ENCODE results near the gene MOXD1. TPM values are rescaled to one million over a fixed set of nuclear protein-coding genes. Genes with fewer than 3 reads are reported as not detected.

Gene MOXD1
- polyA plus RNA-seq (2012; rRNA removed) = 252 and 379 TPM in 2 replicates
- polyA plus RNA-seq (2012; cell fraction: cytosol; rRNA removed) = 385 and 417 TPM in 2 replicates
- 88.2 and 221 TPM in 2 replicates for polyA plus RNA-seq (2012; cell fraction: nucleus; rRNA removed)

DNA sequence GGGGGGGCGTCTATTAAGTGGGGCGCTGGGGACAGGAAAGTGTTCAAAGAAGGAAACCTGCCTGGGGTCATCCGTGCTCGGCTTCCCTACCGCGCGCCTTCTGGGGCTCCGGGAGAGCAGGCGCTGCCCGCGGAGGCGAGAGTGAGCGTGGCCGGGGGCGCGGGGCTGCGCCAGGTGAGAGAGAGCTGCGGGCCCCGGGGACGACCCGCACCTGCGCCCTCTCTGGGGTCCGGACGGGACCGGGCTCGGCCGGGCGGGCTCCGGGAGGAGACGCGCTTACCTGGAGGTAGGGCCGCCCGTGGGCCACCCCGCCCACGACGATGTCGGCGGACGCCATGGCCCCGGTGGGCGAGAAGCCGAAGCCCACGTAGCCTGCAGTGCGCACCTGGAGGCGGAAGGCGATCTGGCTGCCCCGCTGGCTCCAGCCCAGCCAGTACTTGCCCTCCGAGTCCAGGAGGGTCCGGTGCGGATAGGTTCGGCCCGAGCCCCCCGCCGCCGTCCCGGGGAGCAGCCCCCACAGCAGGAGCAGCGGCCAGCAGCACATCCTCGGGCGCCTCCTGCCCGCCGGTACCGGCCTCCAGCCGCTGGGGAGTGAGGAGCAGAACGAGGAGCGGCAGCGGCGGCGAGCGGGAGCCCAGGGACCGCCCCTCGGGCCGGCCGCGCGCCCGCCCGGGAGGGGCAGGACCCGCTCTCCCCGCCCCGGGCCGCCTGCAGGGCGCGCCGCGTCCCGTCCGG lies at the start of gene MOXD1:
Gene MOXD1, minus strand, starts transcription at position 593 of the 735 bp plus-strand sequence. Its CDS starts 49 bp downstream, at position 544.
- peak; percentile 65 for DNase-seq
- POLR2A ChIA-PET = no interaction called here
- 12% methylated on average over 46 of the region's 87 CpGs for WGBS (ENCODE audit: low lambda C conversion rate)
- peak within 1 kb of the TSS; percentile 60 to 62 for H3K27ac ChIP-seq (ENCODE audit: low read depth in 2 of 2, low read length in 1 of 2)
- H3K27me3 ChIP-seq (ENCODE audit: insufficient read depth) = peaks cover 20% of the 10 kb centered on the region; the same call in 1 of the 2 replicates
- CTCF ChIA-PET = no interaction called here
- TF ChIP-seq GABPA (IDR thresholded peaks at IDR 0.05; ENCODE audit: low read depth) = no peak
- 0 out of 4 replicates have a peak, but pooled peaks of 1 of the 2 experiments have one; percentile 12 for TF ChIP-seq EP300 (IDR thresholded peaks at IDR 0.05; ENCODE audit: borderline replicate concordance in 1 of 2, low read depth in 1 of 2, low read length in 1 of 2)
- TF ChIP-seq CTCF (IDR thresholded peaks at IDR 0.05) = no peak
- TF ChIP-seq GATA2 (CRISPR knock-in tag; IDR thresholded peaks at IDR 0.05) = no peak
- peak; percentile 75; the same call in 1 of the 2 replicates for TF ChIP-seq TAF1 (IDR thresholded peaks at IDR 0.05; ENCODE audit: borderline replicate concordance, low read depth, low read length)
- H3K9me2 ChIP-seq = no peaks in the 10 kb centered on the region
- peaks cover 0 to 2% of the 10 kb centered on the region in 2 experiments; a peak in 2 of 4 replicates for H3K4me1 ChIP-seq (ENCODE audit: control insufficient read depth in 1 of 2, insufficient read depth in 2 of 2, low read depth in 1 of 2, low read length in 1 of 2)
- H3K9ac ChIP-seq = peak within 1 kb of the TSS; percentile 86
- peaks cover 16% of the 10 kb centered on the region for H3F3A ChIP-seq (replicated peaks; ENCODE audit: insufficient read depth)
- no peaks in the 10 kb centered on the region for H4K20me1 ChIP-seq (ENCODE audit: insufficient read depth)
- H3K4me3 ChIP-seq (ENCODE audit: low read depth in 2 of 2, low read length in 1 of 2) = peak within 1 kb of the TSS; percentile 57 to 75
- H3K9me3 ChIP-seq = no peaks in the 10 kb centered on the region
- peak within 1 kb of the TSS; percentile 79 for H3K4me2 ChIP-seq
- H2AFZ ChIP-seq (ENCODE audit: low read depth) = peak within 1 kb of the TSS; percentile 92
- peaks cover 44% of the 10 kb centered on the region for H3K79me2 ChIP-seq (ENCODE audit: insufficient read depth)
- no peaks in the 10 kb centered on the region for H3K36me3 ChIP-seq (replicated peaks in 1 of 2; ENCODE audit: control insufficient read depth in 1 of 2, insufficient read depth in 2 of 2, low read length in 1 of 2)

- H2AFZ ChIP-seq (ENCODE audit: low read depth) = no peak overlapping the region
- ChIA-PET POLR2A (no interaction called here), CTCF (interaction anchor here (0.7 kb wide), 1 partner anchor 26 kb away, joined by 3 read pairs; no protein-coding TSS in a partner anchor)
- peaks cover 28% of the 10 kb centered on the region for H3F3A ChIP-seq (replicated peaks; ENCODE audit: insufficient read depth)
- H3K4me1 ChIP-seq (ENCODE audit: control insufficient read depth in 1 of 2, insufficient read depth in 2 of 2, low read depth in 1 of 2, low read length in 1 of 2) = peaks cover 0 to 7% of the 10 kb centered on the region in 2 experiments; a peak in 2 of 4 replicates
- H4K20me1 ChIP-seq (ENCODE audit: insufficient read depth) = no peaks in the 10 kb centered on the region
- no peak overlapping the region for H3K4me2 ChIP-seq
- 85% methylated on average over 5 of the region's 5 CpGs for WGBS (ENCODE audit: low lambda C conversion rate)
- TF ChIP-seq FOXJ3 (CRISPR knock-in tag; IDR thresholded peaks at IDR 0.05) = no peak
- no peak for TF ChIP-seq RAD21 (IDR thresholded peaks at IDR 0.05; ENCODE audit: low read length)
- TF ChIP-seq, protein P1, sequence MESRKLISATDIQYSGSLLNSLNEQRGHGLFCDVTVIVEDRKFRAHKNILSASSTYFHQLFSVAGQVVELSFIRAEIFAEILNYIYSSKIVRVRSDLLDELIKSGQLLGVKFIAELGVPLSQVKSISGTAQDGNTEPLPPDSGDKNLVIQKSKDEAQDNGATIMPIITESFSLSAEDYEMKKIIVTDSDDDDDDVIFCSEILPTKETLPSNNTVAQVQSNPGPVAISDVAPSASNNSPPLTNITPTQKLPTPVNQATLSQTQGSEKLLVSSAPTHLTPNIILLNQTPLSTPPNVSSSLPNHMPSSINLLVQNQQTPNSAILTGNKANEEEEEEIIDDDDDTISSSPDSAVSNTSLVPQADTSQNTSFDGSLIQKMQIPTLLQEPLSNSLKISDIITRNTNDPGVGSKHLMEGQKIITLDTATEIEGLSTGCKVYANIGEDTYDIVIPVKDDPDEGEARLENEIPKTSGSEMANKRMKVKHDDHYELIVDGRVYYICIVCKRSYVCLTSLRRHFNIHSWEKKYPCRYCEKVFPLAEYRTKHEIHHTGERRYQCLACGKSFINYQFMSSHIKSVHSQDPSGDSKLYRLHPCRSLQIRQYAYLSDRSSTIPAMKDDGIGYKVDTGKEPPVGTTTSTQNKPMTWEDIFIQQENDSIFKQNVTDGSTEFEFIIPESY (IDR thresholded peaks at IDR 0.05; ENCODE audit: borderline replicate concordance, low read depth) = no peak
- TF ChIP-seq PBX3 (IDR thresholded peaks at IDR 0.05) = 0 out of 2 replicates have a peak, but pooled peaks have one; percentile 20
- TF ChIP-seq TCF12 (IDR thresholded peaks at IDR 0.05) = no peak
- H3K4me3 ChIP-seq (ENCODE audit: low read depth in 2 of 2, low read length in 1 of 2) = no peak overlapping the region
- no peak overlapping the region for H3K9ac ChIP-seq
- no peaks in the 10 kb centered on the region for H3K9me2 ChIP-seq
- H3K36me3 ChIP-seq (replicated peaks in 1 of 2; ENCODE audit: control insufficient read depth in 1 of 2, insufficient read depth in 2 of 2, low read length in 1 of 2) = peaks cover 0 to 23% of the 10 kb centered on the region in 2 experiments
- H3K79me2 ChIP-seq (ENCODE audit: insufficient read depth) = no peaks in the 10 kb centered on the region
- 0 out of 2 replicates have a peak, but pooled peaks cover 4% of the 10 kb centered on the region for H3K9me3 ChIP-seq
- no peak for DNase-seq
- H3K27me3 ChIP-seq (ENCODE audit: insufficient read depth) = no peaks in the 10 kb centered on the region
- H3K27ac ChIP-seq (ENCODE audit: low read depth in 2 of 2, low read length in 1 of 2) = peak overlapping the region; percentile 88 to 89; a peak in 3 of 4 replicates
These were observed 45.6 kb upstream of the MOXD1 start for GRCh38 chr6:132446855-132447241.

Measured in SK-N-SH (cell line).